Kidney epithelial cell (primary cell): ENCODE results near the gene TBC1D14. TPM values are rescaled to one million over a fixed set of nuclear protein-coding genes. Genes with fewer than 3 reads are reported as not detected.

Experiments used
- DNase-seq: peaks from one replicate; pipeline ENCODE4 v3.0.0-alpha.2; 2010; ENCODE audit warnings: low read depth
- H3K27me3 ChIP-seq: 2 replicates; pipeline ENCODE4 v1.6.0; 2011; ENCODE audit warnings: low read length; ENCODE audit not compliant: control insufficient read depth, insufficient read depth
- H3K36me3 ChIP-seq: 2 replicates; pipeline ENCODE4 v1.5.1; 2011; ENCODE audit warnings: low read length; ENCODE audit not compliant: control insufficient read depth, insufficient read depth
- H3K4me3 ChIP-seq: 2 replicates; pipeline ENCODE4 v1.5.1; 2011; ENCODE audit warnings: low read depth, mild to moderate bottlenecking, control low read depth, low read length
- total RNA-seq: library from RNA; depleted of rRNA; stranded (reverse); fragments of >200 nt; gene quantifications from 2 replicates; pipeline ENCODE4 v1.2.3, GENCODE V29; 2015
- TF ChIP-seq, protein P1 (sequence below): IDR thresholded peaks from 2 replicates; pipeline ENCODE4 v1.5.1; 2011; ENCODE audit warnings: mild to moderate bottlenecking, moderate library complexity, low read length, control low read depth, inconsistent platforms; ENCODE audit not compliant: insufficient read depth, poor library complexity, severe bottlenecking

The TBC1D14 gene
- total RNA-seq, 1 donor from 2014 or later = 52.8 TPM

DNA sequence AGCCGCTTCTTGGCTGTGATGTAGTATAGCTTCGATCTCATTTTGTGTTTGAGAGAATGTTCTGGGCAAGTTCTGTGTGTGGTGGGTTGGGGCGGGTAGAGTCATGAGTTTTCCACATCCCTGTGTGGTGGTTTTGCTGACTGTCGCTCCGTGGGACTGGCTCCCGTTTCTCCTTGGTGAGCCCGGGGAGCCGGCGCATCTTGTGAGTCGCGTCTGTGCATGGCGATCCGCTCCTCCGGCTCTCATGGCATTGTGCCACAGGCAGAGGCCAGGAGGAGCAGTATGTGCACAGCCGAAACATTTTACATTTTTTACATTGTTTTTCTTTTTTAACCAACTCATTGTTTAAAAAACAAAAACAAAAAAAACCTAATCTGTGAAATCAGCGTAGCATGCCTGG, 27.7 kb upstream of the TBC1D14 start:
- no peak for DNase-seq
- Histone ChIP-seq H3K27me3 (no peaks in the 10 kb centered on the region), H3K4me3 (no peak overlapping the region), H3K36me3 (peaks cover 2% of the 10 kb centered on the region)
- TF ChIP-seq, protein P1, sequence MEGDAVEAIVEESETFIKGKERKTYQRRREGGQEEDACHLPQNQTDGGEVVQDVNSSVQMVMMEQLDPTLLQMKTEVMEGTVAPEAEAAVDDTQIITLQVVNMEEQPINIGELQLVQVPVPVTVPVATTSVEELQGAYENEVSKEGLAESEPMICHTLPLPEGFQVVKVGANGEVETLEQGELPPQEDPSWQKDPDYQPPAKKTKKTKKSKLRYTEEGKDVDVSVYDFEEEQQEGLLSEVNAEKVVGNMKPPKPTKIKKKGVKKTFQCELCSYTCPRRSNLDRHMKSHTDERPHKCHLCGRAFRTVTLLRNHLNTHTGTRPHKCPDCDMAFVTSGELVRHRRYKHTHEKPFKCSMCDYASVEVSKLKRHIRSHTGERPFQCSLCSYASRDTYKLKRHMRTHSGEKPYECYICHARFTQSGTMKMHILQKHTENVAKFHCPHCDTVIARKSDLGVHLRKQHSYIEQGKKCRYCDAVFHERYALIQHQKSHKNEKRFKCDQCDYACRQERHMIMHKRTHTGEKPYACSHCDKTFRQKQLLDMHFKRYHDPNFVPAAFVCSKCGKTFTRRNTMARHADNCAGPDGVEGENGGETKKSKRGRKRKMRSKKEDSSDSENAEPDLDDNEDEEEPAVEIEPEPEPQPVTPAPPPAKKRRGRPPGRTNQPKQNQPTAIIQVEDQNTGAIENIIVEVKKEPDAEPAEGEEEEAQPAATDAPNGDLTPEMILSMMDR = no peak

DNA sequence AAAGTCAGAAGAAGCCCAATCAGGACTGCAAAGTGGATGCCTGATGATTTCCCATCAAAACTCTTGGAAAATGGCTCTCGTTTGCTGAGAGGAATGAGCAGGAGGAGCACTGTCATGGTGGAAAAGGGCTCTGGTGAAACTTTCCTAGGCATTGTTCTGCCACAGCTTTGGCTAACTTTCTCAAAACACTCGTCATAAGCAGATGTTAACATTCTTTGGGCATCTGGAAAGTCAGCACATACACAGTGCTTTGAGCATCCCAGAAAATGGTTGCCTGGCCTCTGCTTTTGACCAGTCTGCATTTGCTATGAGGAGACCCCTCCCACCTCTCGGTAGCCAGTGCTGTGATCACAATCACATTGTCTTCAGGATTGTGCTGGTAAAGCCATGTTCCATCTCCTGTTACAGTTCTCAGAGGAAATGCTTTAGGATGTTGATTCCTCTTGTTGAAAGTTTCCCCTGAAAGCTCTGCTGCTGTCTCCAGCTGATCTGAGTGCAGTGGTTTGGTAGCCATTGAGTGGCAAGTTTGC, 25.2 kb upstream of the TBC1D14 start:
- no peak for DNase-seq

DNA sequence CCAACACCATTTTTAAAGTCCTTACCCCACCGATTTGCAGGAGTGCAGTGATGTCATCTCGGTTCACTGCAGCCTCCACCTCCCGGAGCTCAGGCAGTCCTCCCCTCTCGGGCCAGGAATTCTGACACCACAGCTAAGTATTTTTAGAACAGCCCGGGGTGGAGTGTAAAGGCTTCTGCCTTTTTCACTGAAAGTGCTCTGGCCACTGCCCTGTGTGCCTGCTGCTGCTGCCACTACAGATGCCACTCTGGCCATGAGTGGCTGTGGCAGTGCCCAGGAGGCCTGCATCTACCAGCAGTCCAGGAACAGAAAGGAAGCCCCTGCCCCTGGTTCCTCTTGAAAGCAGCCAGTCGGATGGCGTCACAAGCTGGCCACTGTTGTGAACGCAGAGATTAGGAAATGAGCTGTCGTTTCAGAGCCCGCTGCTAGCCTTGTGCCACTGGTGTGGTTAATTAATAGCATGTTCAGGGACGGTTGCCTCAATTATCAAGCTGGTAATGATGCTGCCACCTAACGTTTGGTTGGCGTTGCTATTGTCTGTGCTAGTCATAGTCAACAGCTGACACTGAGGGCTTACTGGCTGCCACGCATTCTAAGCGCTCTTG, 23.6 kb upstream of the TBC1D14 start:
- TF ChIP-seq, protein P1 = peak; percentile 44
- Histone ChIP-seq H3K27me3 (no peaks in the 10 kb centered on the region), H3K4me3 (no peak overlapping the region), H3K36me3 (peaks cover 2% of the 10 kb centered on the region)
- peak; percentile 44 for DNase-seq

More for the DNA sequence above, 25.2 kb upstream of the TBC1D14 start:
- Histone ChIP-seq H3K4me3 (no peak overlapping the region), H3K27me3 (no peaks in the 10 kb centered on the region), H3K36me3 (peaks cover 2% of the 10 kb centered on the region)
- TF ChIP-seq, protein P1 = no peak

DNA sequence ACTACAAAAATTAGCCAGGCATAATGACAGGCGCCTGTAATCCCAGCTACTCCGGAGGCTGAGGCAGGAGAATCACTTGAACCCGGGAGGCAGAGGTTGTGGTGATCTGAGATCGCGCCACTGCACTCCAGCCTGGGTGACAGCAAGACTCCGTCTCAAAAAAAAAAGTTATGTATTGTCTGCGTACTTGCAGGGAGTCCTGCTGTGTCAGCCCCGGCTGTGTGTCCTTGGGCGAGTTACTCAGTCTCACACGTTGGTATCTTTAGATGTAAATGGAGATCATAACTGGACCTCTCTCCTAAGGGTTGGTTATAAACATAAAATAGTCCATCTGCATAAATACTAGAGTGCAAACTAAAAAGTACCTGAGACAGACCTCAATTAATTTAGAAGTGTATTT, 22.7 kb upstream of the TBC1D14 start:
- Histone ChIP-seq H3K36me3 (peaks cover 2% of the 10 kb centered on the region), H3K4me3 (no peak overlapping the region), H3K27me3 (no peaks in the 10 kb centered on the region)
- DNase-seq = no peak
- TF ChIP-seq, protein P1 = no peak

DNA sequence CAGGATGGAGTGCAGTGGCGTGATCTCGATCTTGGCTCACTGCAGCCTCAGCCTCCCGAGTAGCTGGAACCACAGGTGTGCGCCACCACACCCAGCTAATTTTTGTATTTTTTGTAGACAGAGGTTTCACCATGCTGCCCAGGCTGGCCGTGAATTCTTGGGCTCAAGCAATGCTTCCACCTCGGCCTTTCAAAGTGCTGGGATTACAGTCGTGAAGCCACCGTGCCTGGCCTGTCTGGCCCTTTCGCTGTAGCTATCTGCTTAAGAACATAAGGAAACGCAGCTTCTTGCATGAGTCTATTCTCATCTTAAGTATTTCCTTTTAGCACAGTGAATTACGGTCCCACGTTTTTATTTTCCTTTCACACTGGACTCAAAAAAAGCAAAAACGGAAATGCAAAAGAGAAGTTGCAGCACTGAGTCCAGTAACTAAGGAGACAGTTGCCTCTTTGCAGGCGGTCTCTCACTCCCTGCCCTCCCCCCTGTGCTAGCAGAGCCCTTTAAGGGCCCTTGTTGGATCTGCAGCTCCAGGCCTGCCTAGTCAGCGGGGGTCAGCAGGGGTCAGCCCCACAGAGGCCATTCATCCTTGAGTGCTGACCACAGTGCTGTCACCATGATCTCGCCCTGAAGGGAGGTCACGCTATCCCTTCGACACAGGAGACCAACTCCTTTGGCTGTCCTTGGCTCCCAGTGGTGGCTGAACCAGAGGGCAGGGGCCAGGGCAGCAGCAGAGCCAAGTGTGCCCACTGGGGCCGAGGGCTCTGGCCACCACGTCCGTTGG, 21.8 kb upstream of the TBC1D14 start:
- TF ChIP-seq, protein P1 = no peak
- no peaks in the 10 kb centered on the region for H3K27me3 ChIP-seq
- H3K36me3 ChIP-seq = peaks cover 2% of the 10 kb centered on the region
- no peak overlapping the region for H3K4me3 ChIP-seq
- DNase-seq = no peak
